ENCODE results near the gene PDPR.
"Not testable (repeated sequence)": the region's sequence is repeated elsewhere in the genome, so short reads cannot be mapped to it uniquely, and the experiment has no call there.

DNA sequence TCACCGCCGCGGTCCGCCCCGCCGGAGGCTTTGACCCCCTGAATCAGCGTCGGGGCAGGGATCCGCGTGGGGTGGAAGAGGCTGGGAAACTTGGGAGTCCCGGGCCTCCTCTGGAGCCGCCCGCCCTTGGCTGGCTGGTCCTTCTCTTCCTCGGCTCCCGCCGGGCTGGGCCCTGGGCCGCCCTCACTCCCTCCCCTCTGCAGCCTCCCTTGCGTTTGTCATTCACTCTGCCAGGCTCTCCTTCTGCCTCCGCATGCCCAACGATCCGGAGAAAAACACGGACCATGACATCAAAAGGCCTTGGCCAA lies 74.4 kb downstream of the PDPR start:
- not testable (repeated sequence) for TF ChIP-seq POLR2AphosphoS5 (IDR thresholded peaks at IDR 0.05; ENCODE audit: low read depth, low read length); TAF1 (IDR thresholded peaks at IDR 0.05; ENCODE audit: borderline replicate concordance, low read depth, low read length); POLR2A (IDR thresholded peaks at IDR 0.05; ENCODE audit: low read depth, low read length)

All from GM12892 (cell line).